NCI-H69 (cell line): ENCODE results near the gene COPZ2.

Experiments
- DNase-seq: peaks from one replicate; lab custom pipeline; 2025; lab: John Stamatoyannopoulos, UW

Gene COPZ2

DNA sequence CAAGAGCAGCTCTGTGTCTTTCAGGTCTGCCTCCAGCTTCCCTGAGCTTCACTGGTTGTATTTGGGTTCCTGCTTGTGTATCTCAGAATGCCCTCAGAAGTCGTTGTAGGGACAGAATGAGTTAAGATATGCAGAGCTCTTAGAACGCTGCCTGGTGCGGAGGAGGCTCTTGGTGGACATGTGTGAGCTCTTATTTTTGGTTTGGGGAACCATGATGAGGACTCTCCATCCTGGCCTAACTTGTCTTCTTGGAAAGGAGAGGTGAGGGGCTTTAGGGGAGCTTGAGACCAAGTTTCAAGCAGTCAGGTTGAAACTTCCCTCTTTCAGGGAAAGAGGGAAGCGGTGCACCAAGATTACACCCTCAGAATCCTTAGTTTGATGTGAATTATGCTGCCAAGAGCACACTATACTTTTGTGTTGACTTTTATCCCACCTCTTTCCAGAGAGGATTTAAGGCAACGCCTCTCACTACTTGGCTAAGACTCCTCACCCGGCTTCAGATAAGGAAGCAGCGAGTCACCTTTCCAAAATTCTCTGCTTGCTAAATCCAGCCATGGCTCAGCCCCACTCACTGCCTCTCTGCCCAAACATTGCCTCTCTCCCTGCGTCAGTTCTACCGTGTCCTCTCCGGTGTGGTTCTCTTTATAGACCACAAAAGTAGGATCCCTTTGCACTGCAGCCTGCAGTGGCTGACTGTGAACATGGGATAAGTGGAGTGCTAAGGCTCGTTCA is 53.9 kb downstream of the COPZ2 start:
- no peak for DNase-seq

DNA sequence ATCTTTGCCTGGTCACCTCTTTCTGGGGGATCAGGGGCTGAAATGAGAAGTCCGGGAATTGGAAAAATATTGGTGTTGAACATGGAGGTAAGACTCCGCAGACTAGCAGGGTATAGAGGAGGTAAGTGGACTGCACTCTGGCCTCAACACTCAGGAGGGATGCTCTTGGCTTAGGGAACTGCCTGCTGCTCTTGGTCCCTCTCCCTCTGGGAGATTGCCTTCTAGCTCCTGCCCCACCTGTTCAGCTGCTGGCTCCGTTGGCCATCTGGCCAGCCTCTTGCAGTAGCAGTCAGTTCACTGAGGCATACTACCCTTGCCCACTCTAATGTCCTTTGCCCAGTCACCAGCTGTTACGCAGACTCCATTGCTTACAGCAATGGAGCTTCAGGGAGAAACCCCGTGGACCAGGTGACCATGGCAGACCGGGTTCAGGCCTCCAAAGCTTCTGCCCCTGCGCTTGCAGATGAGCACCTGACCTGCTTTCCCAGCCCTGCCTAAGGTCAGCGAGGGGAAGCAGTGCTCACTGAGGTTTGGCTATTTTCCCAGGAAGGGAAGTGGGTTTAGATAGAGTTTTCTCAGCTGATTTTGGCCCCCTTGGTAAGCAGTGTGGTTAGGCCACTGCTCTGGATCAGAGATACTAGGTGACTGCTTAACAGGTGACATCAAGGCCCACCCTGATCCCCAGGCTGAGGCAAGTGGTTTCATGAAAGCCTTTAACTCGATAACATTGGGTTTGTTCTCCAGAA is 54.8 kb downstream of the COPZ2 start:
- peak; percentile 49 for DNase-seq

DNA sequence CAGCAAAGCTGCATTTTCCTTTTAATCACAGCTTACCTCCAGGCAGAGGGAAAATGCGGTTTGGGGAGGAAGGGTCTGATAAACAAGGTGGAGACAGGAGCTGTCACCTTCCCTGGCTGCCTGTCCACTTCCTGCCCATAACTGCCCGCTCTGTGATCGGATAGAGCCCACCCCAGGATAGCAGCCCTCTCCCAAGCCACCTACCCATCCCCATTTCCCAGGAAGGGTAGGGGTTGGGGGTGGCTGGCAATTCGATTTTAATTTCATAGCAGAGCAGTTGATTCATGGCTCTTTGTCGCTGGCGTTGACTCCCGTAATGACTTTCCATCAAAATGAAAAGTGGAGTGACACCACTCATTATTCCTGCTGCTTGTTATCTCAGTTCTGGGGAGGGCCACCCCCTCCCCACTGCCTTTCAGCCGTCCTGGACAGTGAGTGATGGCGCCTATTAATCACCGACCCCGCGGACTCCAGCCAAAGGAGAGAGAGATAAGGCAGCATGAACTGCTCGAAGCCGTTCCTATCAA is 55.4 kb downstream of the COPZ2 start:
- no peak for DNase-seq

DNA sequence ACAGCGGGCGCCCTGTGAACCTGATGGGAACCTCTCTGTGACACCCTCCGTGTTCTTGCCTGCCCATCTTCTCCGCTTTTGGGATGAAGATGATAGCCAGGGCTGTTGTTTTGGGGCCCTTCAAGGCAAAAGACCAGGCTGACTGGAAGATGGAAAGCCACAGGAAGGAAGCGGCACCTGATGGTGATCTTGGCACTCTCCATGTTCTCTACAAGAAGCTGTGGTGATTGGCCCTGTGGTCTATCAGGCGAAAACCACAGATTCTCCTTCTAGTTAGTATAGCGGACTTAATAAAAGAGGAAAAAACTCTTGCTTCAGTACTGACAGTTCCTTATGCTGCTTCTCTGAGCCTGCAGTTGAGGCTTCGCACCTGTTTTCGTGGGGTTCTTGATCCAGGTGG is 56.1 kb downstream of the COPZ2 start:
- DNase-seq: no peak

DNA sequence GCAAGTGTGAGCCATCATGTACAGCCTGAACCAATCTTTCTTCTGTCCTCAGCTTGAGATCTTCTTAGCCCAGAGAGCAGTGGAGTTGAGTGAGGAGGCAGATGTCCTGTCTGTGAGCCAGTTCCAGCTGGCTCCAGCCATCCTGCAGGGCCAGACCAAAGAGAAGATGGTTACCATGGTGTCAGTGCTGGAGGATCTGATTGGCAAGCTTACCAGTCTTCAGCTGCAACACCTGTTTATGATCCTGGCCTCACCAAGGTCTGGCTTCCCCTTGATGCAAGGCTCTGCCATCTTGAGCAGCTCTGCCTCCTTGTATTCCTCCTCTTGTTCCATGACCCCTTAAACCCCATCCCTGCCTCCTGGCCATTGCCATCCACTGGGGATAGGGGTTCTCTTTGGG is 57.1 kb downstream of the COPZ2 start:
- DNase-seq: peak; percentile 75

DNA sequence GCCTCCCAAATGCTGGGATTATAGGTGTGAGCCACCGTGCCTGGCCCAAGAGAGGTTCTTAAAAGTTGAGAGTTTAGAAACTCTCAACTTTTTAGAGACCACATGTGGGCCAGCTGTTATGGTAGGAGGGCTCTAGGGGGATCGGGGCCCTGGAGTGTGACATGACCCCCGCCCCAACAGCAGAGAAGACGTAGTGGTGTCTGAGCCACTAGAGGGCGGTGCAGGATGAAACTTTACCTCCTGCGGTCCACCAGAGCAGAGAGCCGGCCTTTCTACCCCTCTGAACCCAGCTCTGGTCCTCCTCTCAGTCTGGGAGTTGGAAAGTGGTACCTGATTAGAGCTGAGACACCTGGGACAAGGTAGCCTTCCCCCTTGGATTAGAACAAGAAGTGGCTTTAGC is 59.3 kb downstream of the COPZ2 start:
- peak; percentile 87 for DNase-seq
